ENCODE results near the gene DYNC1H1.
"Not testable (repeated sequence)": the region's sequence is repeated elsewhere in the genome, so short reads cannot be mapped to it uniquely, and the experiment has no call there.

The DYNC1H1 gene

DNA sequence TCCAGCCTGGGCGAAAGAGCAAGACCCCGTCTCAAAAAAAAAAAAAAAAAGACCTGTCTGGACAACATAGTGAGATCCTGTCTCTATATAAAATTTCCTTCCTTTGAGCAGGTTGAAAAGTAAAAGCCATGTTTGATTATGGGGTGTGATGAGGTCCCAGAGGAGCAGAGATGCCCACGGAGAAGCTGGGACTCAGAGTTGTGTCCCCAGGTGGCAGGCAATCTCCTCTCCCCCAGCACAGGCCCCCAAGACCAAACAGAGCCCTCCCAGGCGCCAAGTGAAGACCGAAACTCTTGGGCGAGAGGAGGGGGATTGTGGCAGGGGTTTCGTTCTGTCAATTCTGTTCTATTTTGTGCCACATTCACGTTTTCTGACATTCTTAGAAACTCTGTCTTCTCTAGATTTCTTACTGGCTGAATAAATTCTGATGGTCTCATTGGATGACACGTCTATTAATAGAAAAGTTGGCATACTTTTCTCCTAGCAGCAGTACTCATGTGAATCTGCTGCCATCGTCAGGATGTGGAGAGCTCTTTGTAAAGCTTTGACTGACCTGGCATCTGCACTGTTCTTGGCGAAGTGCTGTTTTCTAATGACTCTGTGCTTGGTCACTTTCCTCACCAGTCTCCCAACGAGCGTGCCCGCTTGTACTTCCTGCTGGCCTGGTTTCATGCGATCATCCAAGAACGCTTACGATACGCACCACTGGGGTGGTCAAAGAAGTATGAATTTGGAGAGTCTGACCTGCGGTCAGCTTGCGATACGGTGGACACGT, 79.1 kb downstream of the DYNC1H1 start:
- no peak for DNase-seq

DNA sequence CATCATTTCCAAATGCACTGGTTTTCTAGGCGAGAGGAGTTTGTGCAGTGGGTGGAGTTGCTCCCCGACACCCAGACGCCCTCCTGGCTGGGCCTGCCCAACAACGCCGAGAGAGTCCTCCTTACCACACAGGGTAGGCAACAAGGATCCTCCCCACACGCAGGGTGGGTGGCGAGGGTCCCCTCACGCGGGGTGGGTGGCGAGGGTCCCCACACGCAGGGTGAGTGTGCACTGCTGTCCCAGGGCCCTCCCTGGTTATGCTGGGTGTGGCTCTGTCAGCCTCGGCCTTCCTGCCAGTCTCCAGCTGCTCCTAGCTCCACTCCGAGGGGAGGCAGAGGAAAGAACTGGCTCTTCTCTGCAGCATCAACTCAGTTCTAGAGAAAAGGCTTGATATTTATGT, 80.2 kb downstream of the DYNC1H1 start:
- DNase-seq: no peak

DNA sequence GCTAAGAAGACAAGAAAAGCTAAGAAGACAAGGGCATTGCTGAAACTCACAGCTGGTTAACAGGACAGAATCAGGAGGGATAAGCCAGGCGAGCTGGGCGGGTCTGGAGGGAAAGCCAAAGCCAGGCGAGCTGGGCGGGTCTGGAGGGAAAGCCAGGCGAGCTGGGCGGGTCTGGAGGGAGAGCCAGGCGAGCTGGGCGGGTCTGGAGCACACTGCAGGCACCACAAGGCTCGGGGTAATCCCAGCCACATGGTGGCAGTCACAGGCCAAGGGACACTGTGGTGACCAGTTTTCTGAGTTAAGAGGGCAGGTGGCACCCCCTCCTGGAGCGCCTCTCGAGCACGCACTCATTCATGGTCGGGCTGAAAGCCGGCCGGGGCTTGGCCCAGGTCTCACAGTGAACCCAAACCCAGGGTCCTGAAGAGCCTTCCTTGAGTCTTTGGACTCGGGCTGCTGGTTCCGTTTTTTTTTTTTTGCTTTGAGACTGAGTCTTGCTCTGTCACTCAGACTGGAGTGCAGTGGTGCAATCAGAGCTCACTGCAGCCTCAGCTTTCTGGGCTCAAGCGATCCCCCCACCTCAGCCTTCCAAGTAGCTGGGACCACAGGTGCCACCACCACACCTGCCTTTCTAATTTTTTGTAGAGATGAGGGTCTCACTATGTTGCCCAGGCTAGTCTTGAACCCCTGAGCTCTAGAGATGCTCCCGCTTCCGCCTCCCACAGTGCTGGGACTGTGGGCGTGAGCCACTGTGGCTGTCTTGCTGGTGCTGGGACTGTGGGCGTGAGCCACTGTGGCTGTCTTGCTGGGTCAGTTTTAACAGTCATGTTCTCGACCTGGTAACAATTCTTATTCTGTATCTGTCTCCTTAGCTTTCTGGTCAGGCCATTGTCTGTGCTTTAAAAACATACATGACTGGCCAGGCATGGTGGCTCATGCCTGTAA, 82.2 kb downstream of the DYNC1H1 start:
- DNase-seq: no peak

DNA sequence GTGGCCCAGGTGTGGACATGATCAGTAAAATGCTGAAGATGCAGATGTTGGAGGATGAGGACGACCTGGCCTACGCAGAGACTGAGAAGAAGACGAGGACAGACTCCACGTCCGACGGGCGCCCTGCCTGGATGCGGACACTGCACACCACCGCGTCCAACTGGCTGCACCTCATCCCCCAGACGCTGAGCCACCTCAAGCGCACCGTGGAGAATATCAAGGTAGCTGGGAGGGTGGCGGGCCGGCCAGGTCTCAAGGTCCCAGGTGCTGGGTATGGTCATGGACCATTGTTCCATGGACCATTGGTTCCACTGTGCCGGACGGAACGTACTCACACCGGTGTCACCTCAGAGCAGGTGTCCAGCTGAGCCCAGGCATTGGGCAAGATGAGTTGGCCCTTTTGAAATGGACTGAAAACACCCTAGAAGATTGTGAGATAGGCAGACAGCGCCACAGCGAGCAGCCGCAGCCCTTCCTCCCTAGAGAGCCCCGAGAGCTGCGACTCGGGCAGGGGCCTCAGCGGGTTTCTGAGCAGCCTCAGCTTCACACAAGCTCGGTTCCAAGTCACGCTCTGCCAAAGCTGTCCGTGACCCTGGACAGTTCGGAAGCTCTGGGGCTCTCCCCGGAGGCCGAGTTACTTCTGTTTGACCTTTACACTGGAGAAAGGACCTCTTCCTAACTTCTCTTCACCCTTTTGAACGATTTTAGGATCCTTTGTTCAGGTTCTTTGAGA, 83.6 kb downstream of the DYNC1H1 start:
- no peak for DNase-seq

DNA sequence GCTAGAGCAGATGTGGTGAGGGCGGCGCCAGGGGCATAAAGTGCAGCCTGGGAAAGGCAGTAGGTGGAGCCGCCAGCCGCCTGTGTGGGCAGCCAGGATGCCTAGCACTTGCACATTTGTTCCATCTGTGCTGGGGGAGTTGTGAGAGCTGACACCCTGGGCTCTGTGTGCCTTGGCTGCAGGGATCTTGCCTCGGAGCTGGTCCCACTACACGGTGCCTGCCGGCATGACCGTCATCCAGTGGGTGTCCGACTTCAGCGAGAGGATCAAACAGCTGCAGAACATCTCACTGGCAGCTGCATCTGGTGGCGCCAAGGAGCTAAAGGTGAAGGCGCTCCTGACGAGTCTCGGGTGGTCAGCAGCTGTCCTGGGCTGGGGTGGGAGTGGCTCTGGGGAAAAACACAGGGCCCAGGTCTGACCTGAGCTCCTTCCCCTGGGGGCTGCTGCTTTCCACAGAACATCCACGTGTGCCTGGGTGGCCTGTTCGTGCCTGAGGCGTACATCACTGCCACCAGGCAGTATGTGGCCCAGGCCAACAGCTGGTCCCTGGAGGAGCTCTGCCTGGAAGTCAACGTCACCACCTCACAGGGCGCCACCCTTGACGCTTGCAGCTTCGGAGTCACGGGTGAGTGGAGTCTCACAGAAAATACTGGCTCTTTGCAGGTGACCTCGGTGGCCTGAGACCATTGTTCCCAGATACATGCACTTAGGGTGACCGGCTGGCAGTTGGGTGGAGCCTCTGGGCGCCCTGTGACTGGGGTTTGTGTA, 85.1 kb downstream of the DYNC1H1 start:
- DNase-seq: no peak

DNA sequence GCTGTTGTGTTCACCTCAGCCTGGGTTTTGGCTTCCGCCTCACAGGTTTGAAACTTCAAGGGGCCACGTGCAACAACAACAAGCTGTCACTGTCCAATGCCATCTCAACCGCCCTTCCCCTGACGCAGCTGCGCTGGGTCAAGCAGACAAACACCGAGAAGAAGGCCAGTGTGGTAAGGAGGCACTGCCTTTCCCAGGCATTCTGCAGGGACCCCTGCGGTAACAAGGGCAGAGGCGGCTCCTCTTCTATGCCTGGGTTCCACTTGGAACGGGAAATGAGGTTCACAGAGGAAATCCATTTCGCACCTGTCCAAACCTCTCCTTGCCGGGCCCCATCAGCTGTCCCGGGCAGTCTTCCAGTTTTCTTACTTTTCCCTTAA, 85.6 kb downstream of the DYNC1H1 start:
- DNase-seq: no peak

DNA sequence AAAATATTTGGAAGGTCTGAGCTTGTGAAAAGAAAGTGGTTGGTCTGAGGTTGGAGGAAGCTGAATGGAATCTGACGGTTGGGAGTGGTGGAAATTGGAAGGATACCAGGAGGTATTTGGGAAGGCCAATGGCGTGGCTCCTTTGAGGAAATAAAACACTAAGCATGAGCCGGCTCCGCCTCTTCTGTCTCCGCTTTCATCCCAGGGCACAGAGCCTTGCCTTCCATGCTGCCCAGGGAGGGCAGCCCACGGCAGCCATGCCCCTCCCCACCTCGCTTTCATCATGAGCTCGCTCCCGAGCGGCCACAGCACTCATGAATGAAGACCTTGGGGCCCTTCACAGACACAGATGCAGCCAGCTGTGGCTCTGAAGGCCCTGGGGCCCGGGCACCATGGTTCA, 86.3 kb downstream of the DYNC1H1 start:
- DNase-seq: no peak

DNA sequence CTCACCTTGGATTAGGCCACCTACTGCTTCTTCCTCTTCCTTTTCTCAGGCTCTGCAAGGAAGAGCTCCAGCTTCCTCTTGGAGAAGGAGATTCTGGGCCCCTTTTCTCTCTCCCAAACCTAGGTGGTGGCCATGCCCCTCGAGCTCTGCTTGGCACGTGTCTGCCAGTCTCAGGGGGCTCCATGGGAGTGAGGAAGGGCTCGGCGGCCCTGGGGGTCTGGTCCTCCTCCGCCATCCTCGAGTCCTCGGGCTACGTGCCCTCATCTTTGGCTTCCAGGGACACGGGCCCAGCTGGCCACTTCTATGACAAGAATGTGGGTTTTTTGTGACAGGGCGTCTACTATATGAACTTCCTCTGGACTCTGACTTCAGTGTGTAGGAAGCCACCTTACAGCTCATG, 88.1 kb downstream of the DYNC1H1 start:
- DNase-seq: no peak

DNA sequence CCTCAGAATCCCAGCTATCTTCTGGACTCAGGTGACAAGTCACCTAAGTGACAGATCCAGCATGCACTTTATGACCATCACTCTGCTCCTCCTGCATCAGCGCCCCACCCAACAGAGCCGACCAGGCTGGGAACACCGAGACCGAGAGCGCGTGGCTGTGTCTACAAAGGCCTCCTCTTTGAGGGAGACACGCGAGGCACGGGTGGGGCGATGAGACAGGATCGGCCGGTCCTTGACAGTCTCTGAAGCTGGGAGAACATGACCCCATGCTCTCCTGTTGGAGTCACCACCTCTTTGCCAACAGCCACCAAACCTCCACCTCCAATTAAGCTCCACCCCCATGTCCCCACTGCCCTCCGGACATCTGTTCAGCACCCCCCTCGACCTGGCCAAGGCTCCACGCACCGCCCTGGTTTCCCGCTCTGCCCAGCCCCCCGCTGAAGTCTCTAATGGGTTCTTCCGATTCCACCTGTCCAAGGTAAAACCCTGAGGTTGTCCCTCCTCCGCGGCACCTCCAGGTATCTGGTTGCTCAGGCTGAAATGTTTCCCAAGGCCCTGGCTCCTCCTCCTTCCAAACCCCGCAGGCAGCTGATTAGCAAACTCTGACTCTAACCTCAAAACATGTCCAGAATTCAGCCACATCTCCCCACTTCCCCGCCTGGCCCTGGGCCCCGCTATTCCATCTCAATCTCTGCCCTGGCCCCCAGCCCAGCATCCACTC, 91.0 kb downstream of the DYNC1H1 start:
- DNase-seq: no peak

DNA sequence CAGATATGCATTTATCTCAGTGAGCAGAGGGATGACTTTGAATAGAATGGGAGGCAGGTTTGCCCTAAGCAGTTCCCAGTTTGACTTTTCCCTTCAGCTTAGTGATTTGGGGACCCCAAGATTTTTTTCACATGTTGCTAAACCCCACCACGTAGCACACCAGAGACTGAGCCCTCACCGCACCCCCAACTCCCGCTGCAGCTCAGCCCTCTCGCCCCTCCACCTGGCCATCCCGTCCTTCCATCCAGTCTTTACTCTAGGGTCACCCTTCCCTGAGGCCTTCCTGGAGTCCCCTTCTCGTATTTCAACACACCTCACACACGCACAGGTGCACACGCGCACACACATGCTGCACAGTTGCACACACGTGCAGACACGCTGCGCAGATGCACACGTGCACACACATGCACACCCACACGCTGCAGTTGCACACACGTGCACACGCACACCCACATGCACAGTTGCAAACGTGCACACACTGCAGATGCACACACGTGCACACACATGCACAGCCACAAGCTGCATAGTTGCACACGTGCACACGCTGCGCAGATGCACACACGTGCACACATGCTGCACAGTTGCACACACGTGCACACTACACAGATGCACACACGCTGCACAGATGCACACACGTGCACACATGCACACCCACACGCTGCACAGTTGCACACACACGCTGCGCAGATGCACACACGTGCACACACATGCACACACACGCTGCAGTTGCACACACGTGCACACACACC, 92.5 kb downstream of the DYNC1H1 start:
- no peak for DNase-seq

DNA sequence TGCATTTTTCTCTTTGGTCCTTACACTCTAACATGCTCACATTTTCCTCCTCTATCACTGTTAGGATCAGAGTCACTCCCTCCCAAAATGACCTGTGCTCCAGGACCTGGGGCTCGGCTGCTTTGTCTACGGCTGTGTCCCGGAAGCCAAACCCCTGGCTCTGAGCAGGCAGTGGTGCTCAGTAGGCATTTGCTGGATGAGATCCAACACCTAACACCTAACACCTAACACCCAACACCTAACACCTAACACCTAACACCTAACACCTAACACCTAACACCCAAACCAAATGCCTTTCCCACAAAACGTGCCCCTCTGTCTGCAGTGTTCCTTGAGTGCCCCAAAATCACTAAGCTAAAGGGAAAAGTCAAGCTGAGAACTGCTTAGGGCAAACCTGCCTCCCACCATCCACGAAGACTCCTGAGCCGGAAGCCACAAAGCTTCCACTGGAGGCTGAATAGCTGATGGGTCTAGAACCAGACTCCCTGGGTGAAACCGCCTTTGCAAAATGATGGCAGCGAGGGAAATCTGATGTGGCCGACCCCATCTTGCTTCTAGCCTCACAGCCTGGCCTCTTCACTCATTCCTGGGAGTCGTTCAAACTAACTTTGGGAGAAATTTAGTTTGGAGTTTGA, 93.2 kb downstream of the DYNC1H1 start:
- DNase-seq: peak; percentile 22

DNA sequence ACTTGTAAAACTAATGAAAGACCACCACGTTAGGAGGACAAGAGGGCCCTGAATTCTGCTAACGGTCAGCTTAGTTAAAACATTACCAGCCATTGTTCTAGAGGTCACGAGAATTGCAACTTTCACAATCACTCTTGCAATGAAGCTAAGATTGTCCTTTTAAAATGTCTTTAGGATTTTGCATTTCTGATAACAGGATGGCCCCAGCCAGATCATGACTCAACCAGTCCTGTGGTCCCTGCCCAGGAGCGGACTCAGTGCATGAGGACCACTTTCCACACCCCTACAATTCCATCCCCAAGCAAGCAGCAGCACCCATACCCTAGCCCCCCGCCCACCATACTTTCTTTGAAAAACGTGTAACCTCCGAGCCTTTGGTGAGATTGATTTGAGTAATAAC, 93.8 kb downstream of the DYNC1H1 start:
- DNase-seq: no peak

DNA sequence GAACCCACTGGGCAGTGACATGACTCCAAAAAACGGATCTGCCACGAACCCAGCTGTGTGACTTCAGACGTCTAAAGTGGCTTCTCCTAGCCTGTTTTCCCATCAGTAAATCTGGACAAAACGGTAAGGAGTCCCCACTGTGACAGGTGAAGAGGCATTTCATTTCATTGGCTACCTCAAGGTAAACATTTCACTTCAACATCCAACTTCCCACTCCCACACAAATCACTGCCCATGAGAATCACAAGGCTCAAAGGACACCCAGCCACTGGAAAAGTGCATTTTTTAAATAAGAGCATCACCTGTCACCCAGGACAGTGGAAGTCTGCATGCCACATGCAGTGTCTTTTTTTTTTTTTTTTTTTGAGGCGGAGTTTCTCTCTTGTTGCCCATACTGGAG, 94.6 kb downstream of the DYNC1H1 start:
- no peak for DNase-seq

DNA sequence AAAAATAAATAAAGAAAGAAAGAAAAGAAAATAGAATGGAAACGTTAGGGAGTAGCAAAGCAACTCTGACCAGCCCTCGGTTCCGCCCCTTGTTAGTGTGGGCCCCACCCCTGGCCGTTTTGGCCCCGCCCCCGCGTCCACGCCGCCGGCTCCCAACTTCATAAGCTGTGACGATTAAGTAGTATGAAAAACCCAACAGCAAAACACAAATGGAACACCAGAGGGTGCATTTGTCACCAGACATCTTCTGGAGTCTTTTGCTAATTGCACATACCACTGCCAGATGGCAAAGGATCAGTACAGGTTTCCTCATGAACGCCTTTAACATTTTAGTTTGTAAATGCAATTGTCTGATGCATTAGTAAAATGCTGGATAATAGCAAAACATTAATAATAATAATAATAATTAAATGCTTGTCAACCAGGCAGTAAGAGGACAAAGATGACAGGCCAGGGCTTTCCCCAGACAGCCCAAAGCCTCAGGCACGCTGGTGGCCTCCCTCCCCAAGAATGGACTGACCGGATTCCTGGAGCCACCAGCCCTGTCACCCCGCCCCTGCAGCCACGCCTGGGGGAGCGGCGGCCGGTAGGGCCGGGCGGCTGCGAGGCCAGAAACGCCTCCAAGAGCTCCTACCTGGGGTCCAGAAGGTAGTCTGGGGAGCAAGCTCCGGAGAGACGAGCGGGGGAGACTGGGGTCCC, 98.9 kb downstream of the DYNC1H1 start:
- peak; percentile 66 for DNase-seq

DNA sequence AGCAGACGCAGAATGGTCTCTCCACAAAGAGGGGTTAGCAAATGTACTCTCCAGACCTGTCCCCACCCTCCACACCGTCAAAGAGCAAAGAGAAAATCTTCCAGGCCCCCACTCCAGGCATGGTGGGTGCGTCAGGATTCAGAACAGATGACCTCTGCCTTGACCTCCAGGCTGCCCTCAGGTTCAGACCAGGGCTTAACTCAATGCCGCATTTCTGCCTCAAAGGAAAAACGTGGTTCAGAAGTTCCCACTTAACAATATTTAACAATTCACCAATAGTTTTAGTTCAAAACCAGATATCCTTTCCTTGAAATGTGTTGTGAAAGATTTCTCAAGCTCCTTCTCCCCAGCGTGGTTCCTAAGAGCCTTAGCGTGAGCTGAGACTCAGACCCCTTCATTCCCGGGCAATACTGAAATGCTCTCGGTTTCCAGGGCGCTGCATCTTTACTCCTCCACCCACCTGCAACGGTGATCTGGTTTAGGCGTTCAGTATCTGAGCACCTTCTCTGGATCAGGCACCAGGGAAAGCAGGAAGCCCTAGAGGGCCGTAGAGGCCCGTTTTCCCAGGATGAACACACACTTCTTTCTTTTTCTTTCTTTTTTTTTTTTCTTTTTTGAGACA, 99.5 kb downstream of the DYNC1H1 start:
- DNase-seq: no peak

DNA sequence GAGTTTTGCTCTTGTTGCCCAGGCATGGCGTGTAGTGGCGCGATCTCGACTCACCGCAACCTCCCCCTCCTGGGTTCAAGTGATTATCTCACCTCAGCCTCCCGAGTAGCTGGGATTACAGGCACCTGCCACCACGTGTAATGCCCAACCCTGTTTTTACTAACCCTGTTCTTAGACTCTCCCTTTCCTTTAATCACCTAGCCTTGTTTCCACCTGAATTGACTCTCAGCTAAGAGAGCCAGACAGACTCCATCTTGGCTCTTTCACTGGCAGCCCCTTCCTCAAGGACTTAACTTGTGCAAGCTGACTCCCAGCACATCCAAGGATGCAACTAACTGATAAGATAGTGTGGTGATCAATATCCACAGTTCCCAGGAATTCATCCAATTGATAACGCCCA, 100.2 kb downstream of the DYNC1H1 start:
- not testable (repeated sequence) for DNase-seq

DNA sequence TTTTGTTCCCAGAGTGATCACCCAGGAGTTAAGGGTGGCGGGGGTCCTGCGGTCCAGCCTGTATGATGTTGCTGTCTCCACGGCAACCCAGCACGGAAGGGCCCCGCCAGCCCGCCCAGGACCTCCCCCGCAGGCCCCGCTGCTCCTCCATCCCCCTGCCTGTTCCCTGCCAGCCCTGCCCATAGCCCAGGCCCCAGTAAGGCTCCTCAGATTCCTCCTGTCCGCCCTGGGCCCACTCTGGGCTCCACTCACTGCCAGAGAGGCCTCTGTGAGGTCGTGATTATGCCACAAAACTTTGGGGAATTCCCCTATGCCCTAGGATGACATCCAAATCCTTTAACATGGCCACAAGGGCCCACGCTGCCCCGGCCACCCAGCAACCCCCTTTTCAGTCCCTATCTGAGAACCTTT, 101.7 kb downstream of the DYNC1H1 start:
- no peak for DNase-seq

DNA sequence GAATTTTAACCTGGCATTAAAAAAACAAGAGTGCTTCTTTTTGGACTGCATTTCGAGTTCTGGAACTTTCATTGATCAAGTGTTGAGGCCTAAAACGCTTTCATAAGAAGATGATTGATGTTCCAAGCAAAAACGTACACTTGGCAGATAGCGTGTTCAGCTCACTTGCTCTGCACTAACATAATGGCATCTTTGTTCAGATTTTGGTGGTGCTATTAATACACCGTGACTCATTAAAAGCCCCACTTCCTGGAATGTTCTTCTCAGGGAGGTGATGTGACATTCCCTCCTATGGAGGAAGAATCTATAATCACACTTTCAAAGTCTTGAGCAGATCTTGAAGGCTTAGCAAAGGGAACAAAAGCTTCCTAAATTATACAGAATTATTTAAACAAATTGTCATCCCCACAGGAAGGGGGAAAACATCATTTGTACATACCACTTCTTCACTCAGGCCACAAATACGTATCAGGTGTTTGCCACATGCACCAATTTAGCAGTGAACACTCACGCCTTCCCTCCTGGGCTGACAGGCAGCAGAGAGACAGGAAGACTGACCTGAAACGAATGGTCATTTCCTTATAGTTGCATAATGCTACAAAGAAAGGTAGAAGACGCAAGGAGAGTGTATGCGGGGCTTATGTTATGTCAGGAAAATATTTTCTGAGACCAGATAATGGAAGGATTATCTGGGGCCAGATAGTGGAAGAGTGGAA, 107.1 kb downstream of the DYNC1H1 start:
- no peak for DNase-seq

DNA sequence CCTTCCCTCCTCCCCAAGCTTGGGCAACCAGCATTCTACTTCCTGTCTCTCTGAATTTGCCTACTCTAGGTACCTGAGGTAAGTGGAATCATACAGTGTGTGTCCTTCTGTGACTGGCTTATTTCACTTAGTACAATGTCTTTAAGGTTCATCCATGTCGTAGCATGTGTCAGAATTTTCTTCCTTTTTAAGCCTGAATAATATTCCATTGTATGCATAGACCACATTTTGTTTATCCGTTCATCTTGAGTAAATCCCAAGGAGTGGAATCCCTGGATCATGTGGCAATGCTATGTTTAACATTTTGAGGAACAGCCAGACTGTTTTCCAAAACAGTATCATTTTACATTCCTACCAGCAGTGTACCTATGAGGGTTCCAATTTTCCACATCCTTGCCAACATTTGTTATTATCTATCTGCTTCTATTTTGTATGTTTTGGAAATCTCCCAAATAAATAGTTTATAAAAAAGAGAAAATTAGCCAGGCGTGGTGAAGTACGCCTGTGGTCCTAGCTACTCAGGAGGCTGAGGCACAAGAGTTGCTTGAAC, 110.1 kb downstream of the DYNC1H1 start:
- DNase-seq: no peak
